PC-3 (cell line): ENCODE measurements around the gene SFT2D3. TPM values are rescaled to one million over a fixed set of nuclear protein-coding genes. Genes with fewer than 3 reads are reported as not detected.

ENCODE experiments used
- ATAC-seq: fragments of 200-7000 bp; cut with Tn5 transposase; 2 replicates; pipeline ENCODE4 v1.9.1; 2020; ENCODE audit warnings: mild to moderate bottlenecking, moderate library complexity
- BruUV-seq: library from RNA; stranded (reverse); fragments of 400-500 nt; replicated peaks from 2 replicates; lab custom pipeline; 2021; lab: Mats Ljungman, UMichigan
- CTCF ChIA-PET: fragments of 300-600 bp; sonication (Branson Sonifier 250); formaldehyde crosslinking; loops from one replicate; lab custom pipeline; 2022; ENCODE audit warnings: antibody characterized with exemption; lab: Charles Lee
- POLR2A ChIA-PET: fragments of 300-600 bp; sonication (Branson Sonifier 250); formaldehyde crosslinking; loops from one replicate; lab custom pipeline; 2022; ENCODE audit warnings: antibody characterized with exemption; ENCODE audit not compliant: unreplicated experiment; lab: Charles Lee
- DNase-seq: peaks from one replicate; pipeline ENCODE4 v3.0.0-alpha.2; 2015
- H2AFZ ChIP-seq: fragments of 300-600 bp; sonication (generic); 2 replicates; pipeline ENCODE4 v1.6.0; 2016; ENCODE audit warnings: antibody characterized with exemption, low read length
- H3F3A ChIP-seq: fragments of 300-600 bp; sonication (generic); one replicate; pipeline ENCODE4 v1.6.0; 2017; ENCODE audit warnings: antibody characterized with exemption, low read length, control low read depth, mild to moderate bottlenecking; ENCODE audit not compliant: unreplicated experiment
- H3K27ac ChIP-seq: fragments of 300-600 bp; sonication (generic); 2 replicates; pipeline ENCODE4 v1.5.1; 2016; ENCODE audit warnings: mild to moderate bottlenecking, low read length
- H3K27me3 ChIP-seq: fragments of 300-600 bp; sonication (generic); 2 replicates; pipeline ENCODE4 v1.6.1; 2016; ENCODE audit warnings: low read length, mixed read lengths
- H3K36me3 ChIP-seq: fragments of 300-600 bp; sonication (generic); 2 replicates; pipeline ENCODE4 v1.6.1; 2016; ENCODE audit warnings: low read depth, mixed run types, low read length, mixed read lengths
- H3K4me1 ChIP-seq: fragments of 300-600 bp; sonication (generic); 2 replicates; pipeline ENCODE4 v1.5.1; 2016; ENCODE audit warnings: low read length; ENCODE audit not compliant: insufficient read depth
- H3K4me2 ChIP-seq: fragments of 300-600 bp; sonication (generic); 2 replicates; pipeline ENCODE4 v1.6.0; 2016; ENCODE audit warnings: low read length
- H3K4me3 ChIP-seq: fragments of 300-600 bp; sonication (generic); 2 replicates; pipeline ENCODE4 v1.5.1; 2016; ENCODE audit warnings: mild to moderate bottlenecking, low read length, mixed read lengths
- H3K79me2 ChIP-seq: fragments of 300-600 bp; sonication (generic); 2 replicates; pipeline ENCODE4 v1.6.1; 2017; ENCODE audit warnings: low read length, mixed read lengths
- H3K9ac ChIP-seq: fragments of 300-600 bp; sonication (generic); 2 replicates; pipeline ENCODE4 v1.6.0; 2016; ENCODE audit warnings: mild to moderate bottlenecking, low read length
- H3K9me2 ChIP-seq: fragments of 300-600 bp; sonication (generic); replicated peaks from 2 replicates; pipeline ENCODE4 v1.6.1; 2016; ENCODE audit warnings: mixed run types, low read length, mixed read lengths
- H3K9me3 ChIP-seq: fragments of 300-600 bp; sonication (generic); 2 replicates; pipeline ENCODE4 v1.6.1; 2016; ENCODE audit warnings: low read length, mixed read lengths
- H4K20me1 ChIP-seq: fragments of 300-600 bp; sonication (generic); 2 replicates; pipeline ENCODE4 v1.6.1; 2016; ENCODE audit warnings: low read length, mixed read lengths
- EZH2 ChIP-seq: fragments of 300-600 bp; sonication (generic); IDR thresholded peaks from one replicate; pipeline ENCODE4 v1.6.1; 2017; ENCODE audit warnings: antibody characterized with exemption, mild to moderate bottlenecking, low read length; ENCODE audit not compliant: unreplicated experiment
- EZH2phosphoT487 ChIP-seq: fragments of 300-600 bp; sonication (generic); IDR thresholded peaks from 2 replicates; pipeline ENCODE4 v1.6.1; 2018; ENCODE audit warnings: mild to moderate bottlenecking, antibody characterized with exemption, low read length, borderline replicate concordance
- intact Hi-C: fragments of 100-400 bp; cut with micrococcal nuclease; formaldehyde crosslinking; loops from 2 replicates; pipeline ENCODE4 v1.9.0; 2023
- total RNA-seq: library from RNA; depleted of rRNA; stranded (reverse); fragments of >200 nt; gene quantifications from 2 replicates; pipeline ENCODE4 v1.2.3, GENCODE V29; 2014
- TF ChIP-seq, protein P1 (sequence below): fragments of 300-600 bp; sonication (generic); conservative IDR thresholded peaks from 2 replicates; pipeline ENCODE4 v1.5.1; 2017; ENCODE audit warnings: antibody characterized with exemption, low read depth, mild to moderate bottlenecking, low read length

SFT2D3 gene
- total RNA-seq, 1 experiment from 2014 or later, result 4.2 TPM

DNA sequence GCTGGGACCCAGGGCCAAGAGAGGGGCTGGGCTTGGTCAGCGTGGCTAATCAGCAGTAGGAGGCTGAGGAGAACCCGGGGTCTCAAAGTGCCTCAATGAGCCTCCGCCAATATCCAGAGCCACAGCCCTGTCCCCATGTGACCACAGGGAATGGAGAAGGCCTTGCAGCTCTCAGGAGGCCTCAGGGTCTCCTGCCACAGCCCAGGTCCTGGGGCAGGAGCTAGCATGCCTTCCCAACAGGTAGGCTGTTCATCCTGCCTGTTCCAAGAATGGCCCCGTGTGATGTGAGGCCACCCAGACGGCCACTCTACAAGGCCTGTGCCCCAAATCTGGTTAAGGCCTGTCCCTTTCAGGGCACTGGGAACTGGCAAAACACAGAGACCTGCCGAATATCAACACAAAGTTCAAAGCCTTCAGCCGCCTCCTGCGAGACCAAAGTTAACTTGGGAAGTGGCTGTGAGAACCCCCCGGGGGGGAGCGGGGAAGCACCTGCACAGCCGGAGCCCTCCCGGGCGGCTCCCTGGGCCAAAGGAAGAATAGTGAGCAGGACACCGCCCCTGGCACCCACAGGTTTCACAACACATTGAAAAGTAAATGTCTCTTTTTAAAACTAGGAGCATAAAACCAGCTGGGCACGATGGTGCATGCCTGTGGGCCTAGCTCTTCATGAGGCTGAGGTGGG lies 21.5 kb upstream of the SFT2D3 start:
- Histone ChIP-seq H3K4me1 (no peaks in the 10 kb centered on the region), H3K27me3 (no peaks in the 10 kb centered on the region), H3K27ac (no peak overlapping the region), H3K9ac (no peak overlapping the region), H3K79me2 (no peaks in the 10 kb centered on the region), H3K4me2 (no peak overlapping the region), H2AFZ (no peak overlapping the region), H3F3A (no peaks in the 10 kb centered on the region), H3K9me2 (no peaks in the 10 kb centered on the region), H3K36me3 (no peaks in the 10 kb centered on the region), H3K4me3 (no peak overlapping the region), H3K9me3 (no peaks in the 10 kb centered on the region), H4K20me1 (no peaks in the 10 kb centered on the region)
- DNase-seq (no peak), ATAC-seq (no peak)
- POLR2A ChIA-PET, result interaction anchor here (0.7 kb wide), 1 partner anchor 342 kb away, joined by 3 read pairs; no protein-coding TSS in a partner anchor
- intact Hi-C loops, result no loop called here
- CTCF ChIA-PET, result interaction anchor here (0.7 kb wide), 1 partner anchor 201 kb away, joined by 4 read pairs; no protein-coding TSS in a partner anchor
- TF ChIP-seq EZH2phosphoT487, result no peak
- no TSS peak for BruUV-seq

DNA sequence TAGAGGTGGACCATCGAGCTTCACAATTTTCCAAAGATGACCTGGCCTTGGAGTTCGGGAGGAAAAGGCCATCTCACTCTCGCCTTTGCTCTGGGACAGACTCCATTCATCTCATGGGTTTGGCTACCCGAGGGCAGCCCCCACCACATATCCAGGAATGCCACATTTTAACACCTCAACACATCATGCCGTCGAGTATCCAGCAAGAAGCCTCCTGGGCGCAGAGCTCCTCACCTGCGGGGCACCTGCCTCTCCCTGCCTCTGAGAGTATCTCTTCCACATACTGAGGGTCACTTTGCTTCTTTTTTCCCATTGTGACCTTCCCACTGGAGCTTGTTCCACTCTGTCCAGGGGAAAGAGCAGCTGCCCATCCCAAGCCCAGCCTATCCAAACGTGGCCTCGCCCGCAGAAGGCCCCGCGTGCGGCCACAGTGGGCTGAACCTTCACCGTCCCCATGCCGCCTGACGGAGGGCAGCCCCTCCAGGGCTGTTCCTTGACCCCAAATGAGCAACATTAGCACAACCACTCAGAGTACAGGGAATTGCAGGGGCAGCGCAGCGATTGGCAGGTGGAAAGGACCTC lies 20.5 kb upstream of the SFT2D3 start:
- H3K4me3 ChIP-seq, result no peak overlapping the region
- intact Hi-C loops, result no loop called here
- ATAC-seq, result no peak
- H3K9me3 ChIP-seq, result no peaks in the 10 kb centered on the region
- H3F3A ChIP-seq, result no peaks in the 10 kb centered on the region
- H3K36me3 ChIP-seq, result no peaks in the 10 kb centered on the region
- no peaks in the 10 kb centered on the region for H3K9me2 ChIP-seq
- no peaks in the 10 kb centered on the region for H4K20me1 ChIP-seq
- ChIA-PET CTCF (no interaction called here), POLR2A (no interaction called here)
- no peak overlapping the region for H3K9ac ChIP-seq
- H3K4me2 ChIP-seq, result no peak overlapping the region
- H3K79me2 ChIP-seq, result no peaks in the 10 kb centered on the region
- H3K27me3 ChIP-seq, result no peaks in the 10 kb centered on the region
- no peak overlapping the region for H2AFZ ChIP-seq
- TF ChIP-seq EZH2, result no peak
- TF ChIP-seq EZH2phosphoT487, result no peak
- TF ChIP-seq, protein P1, sequence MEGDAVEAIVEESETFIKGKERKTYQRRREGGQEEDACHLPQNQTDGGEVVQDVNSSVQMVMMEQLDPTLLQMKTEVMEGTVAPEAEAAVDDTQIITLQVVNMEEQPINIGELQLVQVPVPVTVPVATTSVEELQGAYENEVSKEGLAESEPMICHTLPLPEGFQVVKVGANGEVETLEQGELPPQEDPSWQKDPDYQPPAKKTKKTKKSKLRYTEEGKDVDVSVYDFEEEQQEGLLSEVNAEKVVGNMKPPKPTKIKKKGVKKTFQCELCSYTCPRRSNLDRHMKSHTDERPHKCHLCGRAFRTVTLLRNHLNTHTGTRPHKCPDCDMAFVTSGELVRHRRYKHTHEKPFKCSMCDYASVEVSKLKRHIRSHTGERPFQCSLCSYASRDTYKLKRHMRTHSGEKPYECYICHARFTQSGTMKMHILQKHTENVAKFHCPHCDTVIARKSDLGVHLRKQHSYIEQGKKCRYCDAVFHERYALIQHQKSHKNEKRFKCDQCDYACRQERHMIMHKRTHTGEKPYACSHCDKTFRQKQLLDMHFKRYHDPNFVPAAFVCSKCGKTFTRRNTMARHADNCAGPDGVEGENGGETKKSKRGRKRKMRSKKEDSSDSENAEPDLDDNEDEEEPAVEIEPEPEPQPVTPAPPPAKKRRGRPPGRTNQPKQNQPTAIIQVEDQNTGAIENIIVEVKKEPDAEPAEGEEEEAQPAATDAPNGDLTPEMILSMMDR, result no peak
- H3K4me1 ChIP-seq, result no peaks in the 10 kb centered on the region
- H3K27ac ChIP-seq, result no peak overlapping the region
- BruUV-seq, result no TSS peak
- DNase-seq, result no peak

DNA sequence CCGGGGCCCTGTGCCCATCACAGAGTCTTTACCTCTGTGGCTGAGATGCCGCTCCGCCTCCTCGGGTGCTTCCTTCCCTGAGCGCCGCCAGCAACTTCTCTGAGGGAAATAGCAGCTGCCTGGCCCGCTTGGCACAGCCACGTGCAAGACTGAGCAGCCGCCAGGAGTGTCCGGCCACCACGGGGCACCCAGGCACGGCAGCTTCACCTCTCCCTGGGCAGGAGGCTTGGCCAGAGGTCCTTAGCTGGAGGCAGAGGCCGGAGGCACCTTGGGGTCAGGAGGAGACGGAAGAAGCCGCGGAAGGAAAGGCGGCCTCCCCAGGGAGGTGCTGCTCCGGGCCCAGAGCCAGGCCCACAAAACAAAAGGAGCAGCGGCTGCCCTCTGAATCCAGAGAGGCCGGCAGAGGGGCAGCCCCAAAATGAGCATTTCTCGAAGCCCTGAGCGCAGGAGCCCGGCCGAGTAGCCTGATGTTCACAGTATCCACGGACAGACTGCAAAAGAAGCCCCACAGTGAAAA lies 20.0 kb upstream of the SFT2D3 start:
- ChIA-PET POLR2A (no interaction called here), CTCF (no interaction called here)
- TF ChIP-seq EZH2, result no peak
- TF ChIP-seq, protein P1, result no peak
- no peak for TF ChIP-seq EZH2phosphoT487
- Histone ChIP-seq H3F3A (no peaks in the 10 kb centered on the region), H3K9me2 (no peaks in the 10 kb centered on the region), H3K36me3 (no peaks in the 10 kb centered on the region), H3K9ac (no peak overlapping the region), H3K27ac (no peak overlapping the region), H3K4me1 (no peaks in the 10 kb centered on the region), H3K27me3 (no peaks in the 10 kb centered on the region), H3K9me3 (no peaks in the 10 kb centered on the region), H4K20me1 (no peaks in the 10 kb centered on the region), H3K79me2 (no peaks in the 10 kb centered on the region), H2AFZ (no peak overlapping the region), H3K4me2 (no peak overlapping the region), H3K4me3 (no peak overlapping the region)
- no peak for DNase-seq
- ATAC-seq, result no peak
- BruUV-seq, result no TSS peak
- intact Hi-C loops, result no loop called here
